A673 (cell line): ENCODE measurements around the gene CBL.

Experiments
- CTCF ChIP-seq: fragments of 300-800, 200-600 bp; sonication (generic); conservative IDR thresholded peaks from 2 replicates; pipeline ENCODE4 v1.5.1; 2017; ENCODE audit warnings: low read depth, mild to moderate bottlenecking, antibody characterized with exemption, low read length, moderate library complexity, mixed read lengths
- EZH2 ChIP-seq: fragments of 200-600 bp; sonication (generic); IDR thresholded peaks from 2 replicates; pipeline ENCODE4 v1.6.1; 2017; ENCODE audit warnings: borderline replicate concordance, low read depth, mild to moderate bottlenecking, mixed read lengths, antibody characterized with exemption, low read length; ENCODE audit not compliant: poor library complexity, severe bottlenecking

GRCh38 chr11:119316729-119317591, 110.8 kb downstream of the CBL start, which contains the start of gene MCAM:
- no peak for TF ChIP-seq CTCF
- no peak for TF ChIP-seq EZH2
